Measurements from ENCODE around the gene TIRAP.

TIRAP gene

GRCh38 chr11:126327281-126328000, 44.5 kb downstream of the TIRAP start:
- DNase-seq, result no peak

GRCh38 chr11:126328001-126328390, 45.1 kb downstream of the TIRAP start:
- DNase-seq, result no peak

- DNase-seq, result no peak
These were observed 45.6 kb downstream of the TIRAP start for GRCh38 chr11:126328444-126328843.

- no peak for DNase-seq
These were observed 46.2 kb downstream of the TIRAP start for GRCh38 chr11:126328938-126329643.

GRCh38 chr11:126329644-126330211, 46.8 kb downstream of the TIRAP start:
- DNase-seq, result no peak

GRCh38 chr11:126331286-126331685, 48.4 kb downstream of the TIRAP start:
- DNase-seq, result no peak

- DNase-seq, result no peak
These were observed 49.4 kb downstream of the TIRAP start for GRCh38 chr11:126332221-126332711.

- no peak for DNase-seq
These were observed 50.2 kb downstream of the TIRAP start for GRCh38 chr11:126333142-126333541.

GRCh38 chr11:126334659-126335462, 52.0 kb downstream of the TIRAP start:
- no peak for DNase-seq

GRCh38 chr11:126335463-126335760, 52.5 kb downstream of the TIRAP start:
- no peak for DNase-seq

- no peak for DNase-seq
These were observed 53.2 kb downstream of the TIRAP start for GRCh38 chr11:126336138-126336541.

- no peak for DNase-seq
These were observed 53.8 kb downstream of the TIRAP start for GRCh38 chr11:126336671-126337101.

- DNase-seq, result no peak
These were observed 54.2 kb downstream of the TIRAP start for GRCh38 chr11:126337126-126337473.

GRCh38 chr11:126337474-126338241, 54.8 kb downstream of the TIRAP start:
- no peak for DNase-seq

- DNase-seq, result no peak
These were observed 55.6 kb downstream of the TIRAP start for GRCh38 chr11:126338346-126339055.

- no peak for DNase-seq
These were observed 56.4 kb downstream of the TIRAP start for GRCh38 chr11:126339073-126339862.

GRCh38 chr11:126339863-126340434, 57.1 kb downstream of the TIRAP start:
- DNase-seq, result no peak

GRCh38 chr11:126340960-126341606, 58.2 kb downstream of the TIRAP start:
- DNase-seq, result no peak

- DNase-seq, result no peak
These were observed 58.9 kb downstream of the TIRAP start for GRCh38 chr11:126341760-126342161.

GRCh38 chr11:126343051-126343450, 60.2 kb downstream of the TIRAP start:
- DNase-seq, result no peak

Data from NCI-H1092 (cell line).